Activated T-cell treated with anti-CD3 and anti-CD28 coated beads, Interleukin-2, amount 50 U/mL, for 48 hours (primary cell): ENCODE measurements around the gene PRKG1.

ENCODE experiments used
- DNase-seq, 2 experiments: peaks; one replicate each; pipeline ENCODE4 v3.0.0-alpha.2; 2020

The PRKG1 gene

GRCh38 chr10:51965451-51965850, 891.2 kb downstream of the PRKG1 start:
- no peak for DNase-seq

GRCh38 chr10:51972733-51973346, 898.6 kb downstream of the PRKG1 start:
- no peak for DNase-seq

- DNase-seq: no peak
Measured at GRCh38 chr10:51980752-51981151, 906.5 kb downstream of the PRKG1 start.

- no peak for DNase-seq
Measured at GRCh38 chr10:51981731-51982130, 907.4 kb downstream of the PRKG1 start.

GRCh38 chr10:51983481-51983880, 909.2 kb downstream of the PRKG1 start:
- no peak for DNase-seq

GRCh38 chr10:51985336-51985735, 911.0 kb downstream of the PRKG1 start:
- DNase-seq: no peak

GRCh38 chr10:51986516-51986915, 912.2 kb downstream of the PRKG1 start:
- no peak for DNase-seq

- no peak for DNase-seq
Measured at GRCh38 chr10:51993475-51993874, 919.2 kb downstream of the PRKG1 start.

- no peak for DNase-seq
Measured at GRCh38 chr10:51999096-51999495, 924.8 kb downstream of the PRKG1 start.

- DNase-seq: no peak
Measured at GRCh38 chr10:52004342-52004949, 930.2 kb downstream of the PRKG1 start.

GRCh38 chr10:52007091-52007490, 932.8 kb downstream of the PRKG1 start:
- DNase-seq: no peak

- DNase-seq: no peak
Measured at GRCh38 chr10:52011118-52011517, 936.8 kb downstream of the PRKG1 start.

- no peak for DNase-seq
Measured at GRCh38 chr10:52019077-52019555, 944.8 kb downstream of the PRKG1 start.

GRCh38 chr10:52019656-52020055, 945.4 kb downstream of the PRKG1 start:
- DNase-seq: no peak

GRCh38 chr10:52020173-52020572, 945.9 kb downstream of the PRKG1 start:
- DNase-seq: no peak

- DNase-seq: no peak
Measured at GRCh38 chr10:52020702-52021101, 946.4 kb downstream of the PRKG1 start.

- no peak for DNase-seq
Measured at GRCh38 chr10:52027055-52027705, 952.9 kb downstream of the PRKG1 start.

GRCh38 chr10:52028523-52028858, 954.2 kb downstream of the PRKG1 start:
- DNase-seq: no peak

- no peak for DNase-seq
Measured at GRCh38 chr10:52029628-52030027, 955.3 kb downstream of the PRKG1 start.

GRCh38 chr10:52030051-52030790, 955.9 kb downstream of the PRKG1 start:
- DNase-seq: no peak

- DNase-seq: no peak
Measured at GRCh38 chr10:52030975-52031374, 956.7 kb downstream of the PRKG1 start.

GRCh38 chr10:52031771-52032170, 957.5 kb downstream of the PRKG1 start:
- DNase-seq: no peak
